HG03469 (cell line): ENCODE measurements around the gene SORCS2.

Source experiments
- ATAC-seq: cut with Tn5 transposase; IDR thresholded peaks from one replicate; pipeline ENCODE4 v1.9.1; 2021; ENCODE audit warnings: mild to moderate bottlenecking, moderate library complexity, moderate number of reproducible peaks; ENCODE audit not compliant: unreplicated experiment

The SORCS2 gene

GRCh38 chr4:7285244-7286094, 93.1 kb downstream of the SORCS2 start:
- no peak for ATAC-seq

- ATAC-seq, result no peak
These were observed 93.8 kb downstream of the SORCS2 start for GRCh38 chr4:7286170-7286569.

GRCh38 chr4:7286798-7287197, 94.5 kb downstream of the SORCS2 start:
- no peak for ATAC-seq

GRCh38 chr4:7287274-7287917, 95.1 kb downstream of the SORCS2 start:
- no peak for ATAC-seq

GRCh38 chr4:7287918-7288280, 95.6 kb downstream of the SORCS2 start:
- no peak for ATAC-seq

- no peak for ATAC-seq
These were observed 96.6 kb downstream of the SORCS2 start for GRCh38 chr4:7288751-7289523.

- ATAC-seq, result no peak
These were observed 97.3 kb downstream of the SORCS2 start for GRCh38 chr4:7289589-7289988.

GRCh38 chr4:7291372-7292114, 99.2 kb downstream of the SORCS2 start:
- ATAC-seq, result no peak

GRCh38 chr4:7293703-7294102, 101.4 kb downstream of the SORCS2 start:
- ATAC-seq, result no peak

- no peak for ATAC-seq
These were observed 101.9 kb downstream of the SORCS2 start for GRCh38 chr4:7294176-7294756.

- no peak for ATAC-seq
These were observed 103.0 kb downstream of the SORCS2 start for GRCh38 chr4:7295197-7295910.

- no peak for ATAC-seq
These were observed 103.7 kb downstream of the SORCS2 start for GRCh38 chr4:7295911-7296660.

GRCh38 chr4:7296661-7297335, 104.5 kb downstream of the SORCS2 start:
- no peak for ATAC-seq

- ATAC-seq, result no peak
These were observed 105.0 kb downstream of the SORCS2 start for GRCh38 chr4:7297374-7297773.

GRCh38 chr4:7297881-7298280, 105.5 kb downstream of the SORCS2 start:
- ATAC-seq, result no peak

GRCh38 chr4:7298619-7299009, 106.3 kb downstream of the SORCS2 start:
- ATAC-seq, result no peak

GRCh38 chr4:7299010-7299907, 106.9 kb downstream of the SORCS2 start:
- no peak for ATAC-seq
